ENCODE results near the gene PPP4R2. TPM values are rescaled to one million over a fixed set of nuclear protein-coding genes. Genes with fewer than 3 reads are reported as not detected.
A peak's percentile ranks its signal among the peaks of the same experiment; 100 is the strongest.

The PPP4R2 gene
- total and polyA plus RNA-seq, 2 experiments from 2014 or later: 51.0 to 91.4 TPM

DNA sequence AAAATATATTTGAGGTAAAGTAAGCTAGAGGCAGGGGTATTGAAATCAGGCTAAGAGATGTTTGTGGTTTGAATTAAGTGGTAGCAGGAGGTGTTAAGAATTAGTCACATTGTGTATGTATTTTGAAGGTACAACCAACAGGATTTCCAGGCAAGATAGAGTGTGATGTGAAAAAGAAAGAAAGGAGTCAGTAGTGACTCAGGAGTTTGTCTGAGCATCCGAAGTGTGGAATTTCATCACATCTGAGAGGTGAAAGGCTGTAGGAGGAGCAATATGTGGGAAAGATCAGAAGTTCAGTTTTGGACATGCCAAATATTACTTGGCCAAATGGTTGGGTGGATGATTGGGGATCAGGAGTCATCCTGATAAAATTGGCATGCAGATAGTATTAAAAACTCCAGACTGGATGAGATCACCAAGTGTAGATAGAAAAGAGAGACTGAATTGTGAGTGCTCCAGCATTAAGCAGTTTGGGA is 32.7 kb downstream of the PPP4R2 start:
- Histone ChIP-seq H4K20me1 (ENCODE audit: insufficient read depth, poor library complexity, severe bottlenecking) (peaks cover 100% of the 10 kb centered on the region), H3K4me3 (no peak overlapping the region), H3K4me1 (ENCODE audit: insufficient read depth) (peaks cover 35% of the 10 kb centered on the region), H3K4me2 (peak overlapping the region; percentile 27), H3K9me2 (replicated peaks; ENCODE audit: insufficient read depth) (no peaks in the 10 kb centered on the region), H3K27ac (peak overlapping the region; percentile 39), H3K27me3 (no peaks in the 10 kb centered on the region), H2AFZ (no peak overlapping the region), H3K36me3 (replicated peaks; ENCODE audit: insufficient read depth, low read depth) (no peaks in the 10 kb centered on the region), H3K79me2 (no peaks in the 10 kb centered on the region), H3K9me3 (ENCODE audit: low read depth) (no peaks in the 10 kb centered on the region)
- TF ChIP-seq EZH2 (IDR thresholded peaks at IDR 0.05; ENCODE audit: borderline replicate concordance) (no peak), EZH2phosphoT487 (IDR thresholded peaks at IDR 0.05; ENCODE audit: low read depth, severe bottlenecking, unreplicated experiment) (no peak)
- TF ChIP-seq, protein P1, sequence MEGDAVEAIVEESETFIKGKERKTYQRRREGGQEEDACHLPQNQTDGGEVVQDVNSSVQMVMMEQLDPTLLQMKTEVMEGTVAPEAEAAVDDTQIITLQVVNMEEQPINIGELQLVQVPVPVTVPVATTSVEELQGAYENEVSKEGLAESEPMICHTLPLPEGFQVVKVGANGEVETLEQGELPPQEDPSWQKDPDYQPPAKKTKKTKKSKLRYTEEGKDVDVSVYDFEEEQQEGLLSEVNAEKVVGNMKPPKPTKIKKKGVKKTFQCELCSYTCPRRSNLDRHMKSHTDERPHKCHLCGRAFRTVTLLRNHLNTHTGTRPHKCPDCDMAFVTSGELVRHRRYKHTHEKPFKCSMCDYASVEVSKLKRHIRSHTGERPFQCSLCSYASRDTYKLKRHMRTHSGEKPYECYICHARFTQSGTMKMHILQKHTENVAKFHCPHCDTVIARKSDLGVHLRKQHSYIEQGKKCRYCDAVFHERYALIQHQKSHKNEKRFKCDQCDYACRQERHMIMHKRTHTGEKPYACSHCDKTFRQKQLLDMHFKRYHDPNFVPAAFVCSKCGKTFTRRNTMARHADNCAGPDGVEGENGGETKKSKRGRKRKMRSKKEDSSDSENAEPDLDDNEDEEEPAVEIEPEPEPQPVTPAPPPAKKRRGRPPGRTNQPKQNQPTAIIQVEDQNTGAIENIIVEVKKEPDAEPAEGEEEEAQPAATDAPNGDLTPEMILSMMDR (IDR thresholded peaks at IDR 0.05; ENCODE audit: poor library complexity): no peak
- peak; percentile 9 for DNase-seq (ENCODE audit: low spot score)
- WGBS (ENCODE audit: low lambda C conversion rate, missing lambda C conversion rate): 59% methylated on average over 1 of the region's 1 CpG

DNA sequence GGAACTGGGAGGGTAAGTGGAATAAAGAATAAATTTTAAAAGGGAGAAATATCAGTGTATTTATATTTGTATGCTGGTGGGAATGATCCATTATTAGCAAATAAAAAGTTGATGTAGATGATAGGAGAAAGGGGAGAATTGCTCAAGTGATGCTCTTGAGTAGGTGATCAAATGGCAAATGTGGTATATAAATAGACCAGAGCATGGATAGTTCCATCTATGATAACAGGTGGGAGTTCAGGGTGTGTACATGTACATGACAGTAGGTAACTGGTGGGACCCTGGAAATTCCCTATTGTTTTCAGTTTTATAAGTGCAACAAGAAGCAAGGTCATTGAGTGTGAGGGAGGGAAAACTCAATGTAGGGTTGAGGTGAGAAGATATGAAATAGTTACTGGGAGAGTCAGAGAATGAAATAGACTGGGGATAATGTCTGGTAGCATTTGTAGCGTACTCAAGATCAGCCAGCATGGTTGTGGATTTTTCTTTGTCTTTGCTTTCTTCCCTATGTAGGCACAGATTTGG is 33.5 kb downstream of the PPP4R2 start:
- no peaks in the 10 kb centered on the region for H3K27me3 ChIP-seq
- H3K79me2 ChIP-seq: no peaks in the 10 kb centered on the region
- peaks cover 100% of the 10 kb centered on the region for H4K20me1 ChIP-seq (ENCODE audit: insufficient read depth, poor library complexity, severe bottlenecking)
- no peaks in the 10 kb centered on the region for H3K9me3 ChIP-seq (ENCODE audit: low read depth)
- no peak overlapping the region for H2AFZ ChIP-seq
- H3K4me3 ChIP-seq: no peak overlapping the region
- H3K9me2 ChIP-seq (replicated peaks; ENCODE audit: insufficient read depth): no peaks in the 10 kb centered on the region
- WGBS (ENCODE audit: low lambda C conversion rate, missing lambda C conversion rate): 95% methylated on average over 1 of the region's 1 CpG
- peak overlapping the region; percentile 8 for H3K4me2 ChIP-seq
- no peak for TF ChIP-seq EZH2 (IDR thresholded peaks at IDR 0.05; ENCODE audit: borderline replicate concordance)
- TF ChIP-seq, protein P1 (IDR thresholded peaks at IDR 0.05; ENCODE audit: poor library complexity): no peak
- no peak for TF ChIP-seq EZH2phosphoT487 (IDR thresholded peaks at IDR 0.05; ENCODE audit: low read depth, severe bottlenecking, unreplicated experiment)
- H3K36me3 ChIP-seq (replicated peaks; ENCODE audit: insufficient read depth, low read depth): no peaks in the 10 kb centered on the region
- H3K4me1 ChIP-seq (ENCODE audit: insufficient read depth): peaks cover 29% of the 10 kb centered on the region
- DNase-seq (ENCODE audit: low spot score): no peak
- peak overlapping the region; percentile 39 for H3K27ac ChIP-seq

DNA sequence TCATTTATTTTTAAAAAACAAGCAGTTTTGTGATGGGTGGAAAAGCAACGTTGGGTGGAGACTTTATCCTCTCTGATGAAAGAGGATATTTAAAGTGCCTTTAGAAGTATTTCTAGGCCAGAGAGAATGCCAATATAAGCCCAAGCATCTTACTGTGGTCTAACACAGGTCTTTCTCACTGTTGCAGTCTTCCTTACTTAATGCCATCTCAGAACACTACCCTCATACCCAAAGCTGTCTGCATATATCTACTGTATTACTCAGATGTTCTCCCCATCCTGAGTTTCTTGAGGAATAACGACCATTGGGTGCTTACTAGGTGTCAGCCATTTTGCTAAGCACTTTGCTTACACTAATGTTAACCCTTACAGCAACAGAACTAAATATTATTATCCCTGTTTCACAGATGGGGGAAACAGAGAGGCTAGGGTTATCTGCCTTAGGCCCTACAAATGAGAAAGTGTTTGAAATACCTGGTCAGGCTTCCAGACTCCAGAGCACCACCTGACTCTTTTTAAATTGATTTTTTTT is 35.0 kb downstream of the PPP4R2 start:
- Histone ChIP-seq H3K4me1 (ENCODE audit: insufficient read depth) (peaks cover 22% of the 10 kb centered on the region), H4K20me1 (ENCODE audit: insufficient read depth, poor library complexity, severe bottlenecking) (peaks cover 100% of the 10 kb centered on the region), H3K4me3 (no peak overlapping the region), H3K9me2 (replicated peaks; ENCODE audit: insufficient read depth) (no peaks in the 10 kb centered on the region), H3K27me3 (no peaks in the 10 kb centered on the region), H3K4me2 (no peak overlapping the region), H2AFZ (no peak overlapping the region), H3K36me3 (replicated peaks; ENCODE audit: insufficient read depth, low read depth) (no peaks in the 10 kb centered on the region), H3K9me3 (ENCODE audit: low read depth) (no peaks in the 10 kb centered on the region), H3K79me2 (no peaks in the 10 kb centered on the region), H3K27ac (no peak overlapping the region)
- 52% methylated on average over 2 of the region's 2 CpGs for WGBS (ENCODE audit: low lambda C conversion rate, missing lambda C conversion rate)
- DNase-seq (ENCODE audit: low spot score): no peak
- TF ChIP-seq, protein P1 (IDR thresholded peaks at IDR 0.05; ENCODE audit: poor library complexity): no peak
- TF ChIP-seq EZH2phosphoT487 (IDR thresholded peaks at IDR 0.05; ENCODE audit: low read depth, severe bottlenecking, unreplicated experiment): no peak
- no peak for TF ChIP-seq EZH2 (IDR thresholded peaks at IDR 0.05; ENCODE audit: borderline replicate concordance)

All from hepatocyte (in vitro differentiated cells).